Neural crest cell (in vitro differentiated cells): ENCODE results near the gene PTPRS. TPM values are rescaled to one million over a fixed set of nuclear protein-coding genes. Genes with fewer than 3 reads are reported as not detected.

Experiments
- DNase-seq: peaks from one replicate; pipeline ENCODE4 v3.0.0; 2021; ENCODE audit warnings: low read depth, mixed read lengths, low spot score
- H3K27ac Mint-ChIP-seq: one replicate; pipeline ENCODE4 v1.8.0; 2021; ENCODE audit warnings: mild to moderate bottlenecking, mixed read lengths; ENCODE audit not compliant: unreplicated experiment
- H3K27me3 Mint-ChIP-seq: 2 replicates; pipeline ENCODE4 v1.8.0; 2021; ENCODE audit warnings: low read depth, mild to moderate bottlenecking, mixed read lengths
- H3K36me3 Mint-ChIP-seq: 2 replicates; pipeline ENCODE4 v1.8.0; 2021; ENCODE audit warnings: low read depth, mild to moderate bottlenecking, mixed read lengths
- H3K4me1 Mint-ChIP-seq: 2 replicates; pipeline ENCODE4 v1.8.0; 2021; ENCODE audit warnings: mixed read lengths
- H3K4me3 Mint-ChIP-seq: one replicate; pipeline ENCODE4 v1.8.0; 2021; ENCODE audit warnings: mild to moderate bottlenecking, mixed read lengths
- H3K9me3 Mint-ChIP-seq: 2 replicates; pipeline ENCODE4 v1.8.0; 2021; ENCODE audit warnings: mixed read lengths
- CTCF ChIP-seq: fragments of 200-600 bp; sonication (generic); conservative IDR thresholded peaks from 2 replicates; pipeline ENCODE4 v1.5.0; 2021; ENCODE audit warnings: antibody characterized with exemption, mild to moderate bottlenecking
- total RNA-seq: library from RNA; stranded (reverse); gene quantifications from 2 replicates; pipeline ENCODE4 v1.2.1, GENCODE V29; 2021

Gene PTPRS
- total RNA-seq, 1 donor from 2014 or later: 357 TPM

GRCh38 chr19:5308451-5309437 lies 31.9 kb downstream of the PTPRS start:
- DNase-seq: no peak
- no peaks in the 10 kb centered on the region for H3K27me3 Mint-ChIP-seq
- H3K36me3 Mint-ChIP-seq: peaks cover 10% of the 10 kb centered on the region
- H3K9me3 Mint-ChIP-seq: no peaks in the 10 kb centered on the region
- H3K4me3 Mint-ChIP-seq: no peak overlapping the region
- H3K4me1 Mint-ChIP-seq: peaks cover 24% of the 10 kb centered on the region
- peak overlapping the region; percentile 50 for H3K27ac Mint-ChIP-seq
- TF ChIP-seq CTCF: no peak

GRCh38 chr19:5307655-5308054 lies 33.0 kb downstream of the PTPRS start:
- no peak for TF ChIP-seq CTCF
- Mint-ChIP-seq H3K4me3 (no peak overlapping the region), H3K36me3 (peaks cover 10% of the 10 kb centered on the region), H3K27me3 (no peaks in the 10 kb centered on the region), H3K4me1 (peaks cover 24% of the 10 kb centered on the region), H3K27ac (no peak overlapping the region), H3K9me3 (no peaks in the 10 kb centered on the region)
- no peak for DNase-seq

GRCh38 chr19:5305163-5305562 lies 35.4 kb downstream of the PTPRS start:
- Mint-ChIP-seq H3K4me3 (no peak overlapping the region), H3K27me3 (no peaks in the 10 kb centered on the region), H3K27ac (no peak overlapping the region), H3K36me3 (peaks cover 7% of the 10 kb centered on the region), H3K9me3 (no peaks in the 10 kb centered on the region), H3K4me1 (peaks cover 24% of the 10 kb centered on the region)
- TF ChIP-seq CTCF: no peak
- DNase-seq: no peak

GRCh38 chr19:5304486-5304885 lies 36.1 kb downstream of the PTPRS start:
- Mint-ChIP-seq H3K27ac (no peak overlapping the region), H3K4me3 (no peak overlapping the region), H3K9me3 (no peaks in the 10 kb centered on the region), H3K4me1 (peaks cover 21% of the 10 kb centered on the region), H3K27me3 (no peaks in the 10 kb centered on the region), H3K36me3 (peaks cover 7% of the 10 kb centered on the region)
- no peak for DNase-seq
- TF ChIP-seq CTCF: no peak

GRCh38 chr19:5303208-5303607 lies 37.4 kb downstream of the PTPRS start:
- Mint-ChIP-seq H3K27me3 (no peaks in the 10 kb centered on the region), H3K4me1 (peaks cover 13% of the 10 kb centered on the region), H3K36me3 (peaks cover 6% of the 10 kb centered on the region), H3K27ac (no peak overlapping the region), H3K9me3 (no peaks in the 10 kb centered on the region), H3K4me3 (no peak overlapping the region)
- TF ChIP-seq CTCF: no peak
- no peak for DNase-seq
